CD14-positive monocyte (primary cell): ENCODE results near the gene PLA2G2C. TPM values are rescaled to one million over a fixed set of nuclear protein-coding genes. Genes with fewer than 3 reads are reported as not detected.

ENCODE experiments used
- DNase-seq, 3 donors: peaks; one replicate each; pipeline ENCODE4 v3.0.0-alpha.2; 2011 to 2022
- H2AFZ ChIP-seq: 2 replicates; pipeline ENCODE4 v1.6.0; 2012; ENCODE audit warnings: mild to moderate bottlenecking, low read depth, low read length, inconsistent platforms; ENCODE audit not compliant: insufficient read depth, poor library complexity, severe bottlenecking
- H3K27ac ChIP-seq, 2 donors: 1 replicate in 1 of 2; 2 replicates in 1 of 2; pipeline ENCODE4 v1.5.1; 2012 to 2013; ENCODE audit warnings: low read length in 2 of 2, control low read depth in 1 of 2, inconsistent platforms in 1 of 2, low read depth in 1 of 2, mild to moderate bottlenecking in 1 of 2
- H3K27me3 ChIP-seq, 2 donors: one replicate each; pipeline versions ENCODE4 v1.6.0 to v1.6.1; 2011 to 2013; ENCODE audit warnings: low read length in 2 of 2; ENCODE audit not compliant: control insufficient read depth in 2 of 2, insufficient read depth in 2 of 2
- H3K36me3 ChIP-seq, 2 donors: replicated peaks in 1 of 2; 1 replicate in 1 of 2; 2 replicates in 1 of 2; pipeline versions ENCODE4 v1.5.1 to v1.6.1; 2012 to 2013; ENCODE audit warnings: low read length in 2 of 2, control low read depth in 1 of 2, inconsistent platforms in 1 of 2, mild to moderate bottlenecking in 1 of 2; ENCODE audit not compliant: insufficient read depth in 2 of 2, control insufficient read depth in 1 of 2
- H3K4me1 ChIP-seq, 2 donors: 1 replicate in 1 of 2; 2 replicates in 1 of 2; pipeline versions ENCODE4 v1.5.1 to v1.6.1; 2012 to 2013; ENCODE audit warnings: low read length in 2 of 2, control low read depth in 1 of 2, inconsistent platforms in 1 of 2, mild to moderate bottlenecking in 1 of 2, moderate library complexity in 1 of 2; ENCODE audit not compliant: insufficient read depth in 2 of 2, control insufficient read depth in 1 of 2
- H3K4me2 ChIP-seq: replicated peaks from 2 replicates; pipeline ENCODE3; 2012; ENCODE audit warnings: low read length, moderate library complexity, mild to moderate bottlenecking; ENCODE audit not compliant: poor library complexity, severe bottlenecking; ENCODE audit errors: extremely low read depth
- H3K4me3 ChIP-seq, 3 experiments: fragments of 200-600 bp in 1 of 3; sonication (generic) in 1 of 3; replicated peaks in 1 of 3; 1 replicate in 2 of 3; 2 replicates in 1 of 3; pipeline ENCODE4 v1.5.1; 2011 to 2013; ENCODE audit warnings: low read length in 3 of 3, mild to moderate bottlenecking in 3 of 3, control low read depth in 2 of 3, low read depth in 2 of 3, inconsistent platforms in 1 of 3, moderate library complexity in 1 of 3
- H3K79me2 ChIP-seq: 2 replicates; pipeline ENCODE4 v1.6.0; 2012; ENCODE audit warnings: mild to moderate bottlenecking, control low read depth, inconsistent platforms, low read length, moderate library complexity; ENCODE audit not compliant: insufficient read depth
- H3K9ac ChIP-seq: 2 replicates; pipeline ENCODE4 v1.6.0; 2017; ENCODE audit warnings: low read length, mild to moderate bottlenecking; ENCODE audit not compliant: insufficient read depth, poor library complexity, severe bottlenecking
- H3K9me3 ChIP-seq, 2 donors: replicated peaks in 1 of 2; 1 replicate in 1 of 2; 2 replicates in 1 of 2; pipeline versions ENCODE4 v1.5.1 to v1.6.1; 2012 to 2013; ENCODE audit warnings: low read length in 2 of 2, control low read depth in 1 of 2; ENCODE audit not compliant: control insufficient read depth in 1 of 2, insufficient read depth in 1 of 2
- H4K20me1 ChIP-seq: 2 replicates; pipeline ENCODE4 v1.6.0; 2012; ENCODE audit warnings: mild to moderate bottlenecking, low read length, control low read depth, moderate library complexity; ENCODE audit not compliant: insufficient read depth
- H3K27ac Mint-ChIP-seq, 7 donors: one replicate each; pipeline ENCODE4 v1.8.0; 2020; ENCODE audit warnings: mild to moderate bottlenecking in 7 of 7, mixed read lengths in 7 of 7, moderate library complexity in 6 of 7, inconsistent platforms in 2 of 7
- H3K27me3 Mint-ChIP-seq, 3 donors: one replicate each; pipeline ENCODE4 v1.8.0; 2021 to 2022; ENCODE audit warnings: low read depth in 3 of 3, mild to moderate bottlenecking in 3 of 3, mixed read lengths in 3 of 3, moderate library complexity in 3 of 3, inconsistent platforms in 1 of 3
- H3K36me3 Mint-ChIP-seq, 2 donors: one replicate each; pipeline ENCODE4 v1.8.0; 2020; ENCODE audit warnings: mixed read lengths in 2 of 2, inconsistent platforms in 1 of 2, mild to moderate bottlenecking in 1 of 2
- H3K4me1 Mint-ChIP-seq: one replicate; pipeline ENCODE4 v1.8.0; 2020; ENCODE audit warnings: mild to moderate bottlenecking, mixed read lengths
- H3K4me3 Mint-ChIP-seq, 2 donors: one replicate each; pipeline ENCODE4 v1.8.0; 2020; ENCODE audit warnings: mild to moderate bottlenecking in 2 of 2, mixed read lengths in 2 of 2, moderate library complexity in 1 of 2
- H3K9me3 Mint-ChIP-seq, 7 donors: one replicate each; pipeline ENCODE4 v1.8.0; 2020 to 2022; ENCODE audit warnings: mixed read lengths in 7 of 7, mild to moderate bottlenecking in 6 of 7, moderate library complexity in 6 of 7, inconsistent platforms in 2 of 7
- CTCF ChIP-seq: fragments of 200-600 bp; IDR thresholded peaks from one replicate; pipeline ENCODE4 v1.8.0; 2022; ENCODE audit warnings: antibody characterized with exemption, mild to moderate bottlenecking
- WGBS: methylation state at CpG from one replicate; pipeline ENCODE4 v1.1.5; 2013; ENCODE audit warnings: missing lambda C conversion rate; ENCODE audit not compliant: insufficient coverage; 5-methylcytosine and 5-hydroxymethylcytosine counted together
- intact Hi-C, 2 donors: fragments of 100-400 bp; cut with micrococcal nuclease; formaldehyde crosslinking; loops; one replicate each; pipeline versions ENCODE4 v1.15.0 to v1.15.1; 2023
- polyA plus RNA-seq, 3 donors: library from polyadenylated mRNA; depleted of rRNA in 1 of 3; unstranded in 2 of 3; stranded (reverse) in 1 of 3; fragments of 300-500 nt in 2 of 3; fragments of >200 nt in 1 of 3; fragmentation: Illumina TruSeq in 2 of 3; gene quantifications; 1 replicate in 2 of 3; 2 replicates in 1 of 3; pipeline ENCODE4 v1.2.3, GENCODE V29; 2012 to 2021

PLA2G2C gene
- polyA plus RNA-seq, 3 donors, result 0.07 to 0.40 TPM; not detected in 1

- H3K9me3 Mint-ChIP-seq, result peaks cover 12 to 19% (median 17%) of the 10 kb centered on the region in 7 donors
- Histone ChIP-seq H3K9me3 (peaks cover 8 to 10% of the 10 kb centered on the region in 2 donors), H3K4me2 (no peak overlapping the region), H3K27me3 (peaks cover 23 to 32% of the 10 kb centered on the region in 2 donors), H3K36me3 (no peaks in the 10 kb centered on the region), H2AFZ (no peak overlapping the region), H3K79me2 (no peaks in the 10 kb centered on the region), H3K9ac (no peak overlapping the region), H3K4me1 (peaks cover 20 to 23% of the 10 kb centered on the region in 2 donors), H3K4me3 (no peak overlapping the region), H4K20me1 (no peaks in the 10 kb centered on the region), H3K27ac (no peak overlapping the region)
- peaks cover 27% of the 10 kb centered on the region for H3K4me1 Mint-ChIP-seq
- peak in 1 of 3 donors; percentile 17 for DNase-seq
- H3K27ac Mint-ChIP-seq, result no peak overlapping the region
- H3K36me3 Mint-ChIP-seq, result peaks cover 0 to 5% of the 10 kb centered on the region in 2 donors
- TF ChIP-seq CTCF, result no peak
- H3K27me3 Mint-ChIP-seq, result peaks cover 36 to 45% (median 43%) of the 10 kb centered on the region in 3 donors
- intact Hi-C loops, result no loop called here
- H3K4me3 Mint-ChIP-seq, result no peak overlapping the region
These were observed 3.9 kb downstream of the PLA2G2C start for GRCh38 chr1:20182415-20182814.

- H3K27me3 ChIP-seq, result peaks cover 9 to 17% of the 10 kb centered on the region in 2 donors
- no CpG with 5 or more reads among the region's 3 CpGs for WGBS
- no peak for DNase-seq
- H3K27me3 Mint-ChIP-seq, result peaks cover 24 to 31% (median 29%) of the 10 kb centered on the region in 3 donors
- peaks cover 8 to 10% of the 10 kb centered on the region in 2 donors for H3K9me3 ChIP-seq
- H3K4me1 Mint-ChIP-seq, result peaks cover 22% of the 10 kb centered on the region
- H3K27ac ChIP-seq, result no peak overlapping the region
- no peaks in the 10 kb centered on the region for H4K20me1 ChIP-seq
- peaks cover 0 to 5% of the 10 kb centered on the region in 2 donors for H3K36me3 Mint-ChIP-seq
- H3K4me1 ChIP-seq, result peaks cover 13 to 14% of the 10 kb centered on the region in 2 donors
- H2AFZ ChIP-seq, result no peak overlapping the region
- no peaks in the 10 kb centered on the region for H3K79me2 ChIP-seq
- H3K36me3 ChIP-seq, result no peaks in the 10 kb centered on the region
- peaks cover 12 to 20% (median 17%) of the 10 kb centered on the region in 7 donors for H3K9me3 Mint-ChIP-seq
- H3K4me3 Mint-ChIP-seq, result no peak overlapping the region
- TF ChIP-seq CTCF, result no peak
- intact Hi-C loops, result no loop called here
- no peak overlapping the region for H3K27ac Mint-ChIP-seq
- H3K9ac ChIP-seq, result no peak overlapping the region
- no peak overlapping the region for H3K4me3 ChIP-seq
- H3K4me2 ChIP-seq, result no peak overlapping the region
These were observed 5.5 kb downstream of the PLA2G2C start for GRCh38 chr1:20180844-20181207.
